SK-N-SH treated with all-trans-retinoic acid at 6 μM for 48 hours (cell line): Measurements from ENCODE around the gene PSMC1.

ENCODE experiments used
- ATAC-seq: fragments of 200-7000 bp; cut with Tn5 transposase; 3 replicates; pipeline ENCODE4 v1.9.1; 2020; ENCODE audit warnings: mild to moderate bottlenecking, moderate library complexity
- ARNTL ChIP-seq: fragments of 450-650 bp; formaldehyde crosslinking; IDR thresholded peaks from 2 replicates; pipeline ENCODE4 v1.5.0; 2020; ENCODE audit warnings: low read depth, mild to moderate bottlenecking, moderate library complexity, borderline replicate concordance
- BACH2 ChIP-seq: fragments of 250-450 bp; sonication (Bioruptor Pico); IDR thresholded peaks from 2 replicates; pipeline ENCODE4 v1.9.0; 2021; ENCODE audit warnings: mild to moderate bottlenecking, borderline replicate concordance
- CREB5 ChIP-seq: fragments of 250-450 bp; sonication (Bioruptor Pico); IDR thresholded peaks from 2 replicates; pipeline ENCODE4 v1.5.1; 2020; ENCODE audit warnings: low read depth, mild to moderate bottlenecking, moderate library complexity
- CSDC2 ChIP-seq: fragments of 250-450 bp; sonication (Bioruptor Pico); IDR thresholded peaks from 2 replicates; pipeline ENCODE4 v1.5.0; 2020; ENCODE audit warnings: mild to moderate bottlenecking, moderate library complexity
- ESRRG ChIP-seq: fragments of 250-450 bp; sonication (Bioruptor Pico); IDR thresholded peaks from 2 replicates; pipeline ENCODE4 v1.6.1; 2021; ENCODE audit warnings: mild to moderate bottlenecking
- GLIS3 ChIP-seq: fragments of 250-450 bp; sonication (Bioruptor Pico); IDR thresholded peaks from 2 replicates; pipeline ENCODE4 v1.5.0; 2020; ENCODE audit warnings: mild to moderate bottlenecking, moderate library complexity
- ISL1 ChIP-seq: fragments of 250-450 bp; sonication (Bioruptor Pico); IDR thresholded peaks from 2 replicates; pipeline ENCODE4 v2.1.2; 2022; ENCODE audit warnings: mild to moderate bottlenecking, moderate library complexity
- OSR1 ChIP-seq: fragments of 250-450 bp; sonication (Bioruptor Pico); IDR thresholded peaks from 2 replicates; pipeline ENCODE4 v1.8.0; 2022; ENCODE audit warnings: moderate library complexity, mild to moderate bottlenecking, inconsistent platforms
- POU6F1 ChIP-seq: fragments of 250-450 bp; sonication (Bioruptor Pico); IDR thresholded peaks from 2 replicates; pipeline ENCODE4 v1.8.0; 2021; ENCODE audit warnings: low read depth, mild to moderate bottlenecking, moderate library complexity, borderline replicate concordance
- PPARA ChIP-seq: fragments of 250-450 bp; sonication (Bioruptor Pico); IDR thresholded peaks from 2 replicates; pipeline ENCODE4 v1.5.0; 2020; ENCODE audit warnings: mild to moderate bottlenecking, borderline replicate concordance
- RARB ChIP-seq: fragments of 250-450 bp; sonication (Bioruptor Pico); IDR thresholded peaks from 2 replicates; pipeline ENCODE4 v1.8.0; 2021; ENCODE audit warnings: mild to moderate bottlenecking, moderate library complexity
- SNAI2 ChIP-seq: fragments of 250-450 bp; sonication (Bioruptor Pico); IDR thresholded peaks from 2 replicates; pipeline ENCODE4 v1.5.0; 2020; ENCODE audit warnings: mild to moderate bottlenecking, moderate library complexity
- TCF4 ChIP-seq: fragments of 250-450 bp; sonication (Bioruptor Pico); IDR thresholded peaks from 2 replicates; pipeline ENCODE4 v1.8.0; 2021; ENCODE audit warnings: mild to moderate bottlenecking, moderate library complexity, borderline replicate concordance
- TOX ChIP-seq: fragments of 250-450 bp; sonication (Bioruptor Pico); IDR thresholded peaks from 2 replicates; pipeline ENCODE4 v1.8.0; 2021; ENCODE audit warnings: mild to moderate bottlenecking, moderate library complexity, borderline replicate concordance
- TSHZ2 ChIP-seq: fragments of 250-450 bp; sonication (Bioruptor Pico); IDR thresholded peaks from 2 replicates; pipeline ENCODE4 v1.5.0; 2020; ENCODE audit warnings: mild to moderate bottlenecking, moderate library complexity
- ZFP3 ChIP-seq: fragments of 250-450 bp; sonication (Bioruptor Pico); IDR thresholded peaks from 2 replicates; pipeline ENCODE4 v1.5.0; 2020; ENCODE audit warnings: mild to moderate bottlenecking, moderate library complexity
- ZFP30 ChIP-seq: fragments of 450-650 bp; formaldehyde crosslinking; IDR thresholded peaks from 2 replicates; pipeline ENCODE4 v1.5.0; 2022; ENCODE audit warnings: mild to moderate bottlenecking, moderate library complexity
- ZNF565 ChIP-seq: fragments of 450-650 bp; formaldehyde crosslinking; conservative IDR thresholded peaks from 2 replicates; pipeline ENCODE4 v1.5.0; 2020; ENCODE audit warnings: low read depth, mild to moderate bottlenecking, moderate library complexity
- ZNF70 ChIP-seq: fragments of 450-650 bp; formaldehyde crosslinking; IDR thresholded peaks from 2 replicates; pipeline ENCODE4 v1.5.0; 2020; ENCODE audit warnings: mild to moderate bottlenecking, moderate library complexity
- ZNF8 ChIP-seq: fragments of 450-650 bp; formaldehyde crosslinking; IDR thresholded peaks from 2 replicates; pipeline ENCODE4 v1.5.0; 2020; ENCODE audit warnings: mild to moderate bottlenecking, moderate library complexity
- TF ChIP-seq, protein P1 (sequence below): fragments of 250-450 bp; sonication (Bioruptor Pico); IDR thresholded peaks from 2 replicates; pipeline ENCODE4 v1.5.1; 2021; ENCODE audit warnings: mild to moderate bottlenecking, moderate library complexity
- TF ChIP-seq, protein P2 (sequence below): fragments of 250-450 bp; sonication (Bioruptor Pico); IDR thresholded peaks from 2 replicates; pipeline ENCODE4 v1.8.0; 2020; ENCODE audit warnings: mild to moderate bottlenecking, moderate library complexity, borderline replicate concordance

Gene PSMC1

DNA sequence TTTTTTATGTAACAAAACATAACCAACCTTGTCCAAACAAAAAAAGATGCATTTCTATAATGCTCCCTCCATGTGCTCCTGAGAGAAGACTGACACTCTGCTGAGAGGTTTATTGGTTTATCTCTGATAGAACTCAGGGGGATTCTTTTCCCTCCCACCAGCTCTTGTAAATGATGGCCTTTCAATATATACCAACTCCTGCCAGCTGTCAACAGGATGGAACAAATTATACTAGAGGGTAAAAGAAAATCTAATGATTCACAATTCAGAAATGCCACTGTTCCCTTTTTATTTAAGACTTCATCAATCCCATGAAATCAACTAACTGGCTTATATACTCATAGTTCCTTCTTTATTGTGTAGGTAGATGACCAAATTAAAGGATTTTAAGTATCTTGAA, 25.4 kb downstream of the PSMC1 start (continued):
- TF ChIP-seq, protein P1, sequence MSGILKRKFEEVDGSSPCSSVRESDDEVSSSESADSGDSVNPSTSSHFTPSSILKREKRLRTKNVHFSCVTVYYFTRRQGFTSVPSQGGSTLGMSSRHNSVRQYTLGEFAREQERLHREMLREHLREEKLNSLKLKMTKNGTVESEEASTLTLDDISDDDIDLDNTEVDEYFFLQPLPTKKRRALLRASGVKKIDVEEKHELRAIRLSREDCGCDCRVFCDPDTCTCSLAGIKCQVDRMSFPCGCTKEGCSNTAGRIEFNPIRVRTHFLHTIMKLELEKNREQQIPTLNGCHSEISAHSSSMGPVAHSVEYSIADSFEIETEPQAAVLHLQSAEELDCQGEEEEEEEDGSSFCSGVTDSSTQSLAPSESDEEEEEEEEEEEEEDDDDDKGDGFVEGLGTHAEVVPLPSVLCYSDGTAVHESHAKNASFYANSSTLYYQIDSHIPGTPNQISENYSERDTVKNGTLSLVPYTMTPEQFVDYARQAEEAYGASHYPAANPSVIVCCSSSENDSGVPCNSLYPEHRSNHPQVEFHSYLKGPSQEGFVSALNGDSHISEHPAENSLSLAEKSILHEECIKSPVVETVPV (CRISPR knock-in tag) = no peak
- TF ChIP-seq SNAI2 = no peak
- no peak for TF ChIP-seq GLIS3 (CRISPR knock-in tag)
- no peak for TF ChIP-seq ZNF70 (CRISPR knock-in tag)
- no peak for TF ChIP-seq OSR1
- TF ChIP-seq BACH2 (CRISPR knock-in tag) = no peak
- no peak for TF ChIP-seq ZFP3 (CRISPR knock-in tag)
- TF ChIP-seq ESRRG (CRISPR knock-in tag) = no peak

DNA sequence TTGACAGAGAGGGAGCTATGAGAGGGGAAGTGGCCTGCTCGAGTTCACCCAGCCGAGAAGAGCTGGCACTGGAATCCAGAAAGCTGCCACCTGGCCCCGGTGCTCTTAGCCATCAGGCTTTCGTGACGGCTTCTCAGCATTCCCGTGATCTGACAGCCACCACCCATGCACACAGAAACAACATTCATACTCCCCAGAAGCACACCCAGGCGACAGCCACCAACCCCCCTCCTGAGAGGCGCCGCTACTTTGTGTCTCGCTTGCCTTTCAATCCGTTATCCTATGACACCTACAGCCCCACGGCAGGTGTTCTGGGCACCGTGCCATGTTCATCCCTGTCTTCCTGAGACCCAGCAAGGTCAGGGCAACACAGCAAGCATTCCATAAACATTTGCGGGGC, 31.4 kb downstream of the PSMC1 start:
- no peak for ATAC-seq
- no peak for TF ChIP-seq CSDC2 (CRISPR knock-in tag)
- no peak for TF ChIP-seq CREB5 (CRISPR knock-in tag)
- TF ChIP-seq, all 23 proteins: peak for 0

GRCh38 chr14:90288651-90289355, 32.5 kb downstream of the PSMC1 start:
- TF ChIP-seq RARB (CRISPR knock-in tag) (no peak), OSR1 (no peak), POU6F1 (no peak), ZFP3 (CRISPR knock-in tag) (no peak), PPARA (CRISPR knock-in tag) (no peak), ZFP30 (CRISPR knock-in tag) (no peak), ARNTL (CRISPR knock-in tag) (no peak), TSHZ2 (no peak), ZNF8 (CRISPR knock-in tag) (no peak), ZNF70 (CRISPR knock-in tag) (no peak), SNAI2 (no peak), GLIS3 (CRISPR knock-in tag) (no peak)
- TF ChIP-seq, protein P2, sequence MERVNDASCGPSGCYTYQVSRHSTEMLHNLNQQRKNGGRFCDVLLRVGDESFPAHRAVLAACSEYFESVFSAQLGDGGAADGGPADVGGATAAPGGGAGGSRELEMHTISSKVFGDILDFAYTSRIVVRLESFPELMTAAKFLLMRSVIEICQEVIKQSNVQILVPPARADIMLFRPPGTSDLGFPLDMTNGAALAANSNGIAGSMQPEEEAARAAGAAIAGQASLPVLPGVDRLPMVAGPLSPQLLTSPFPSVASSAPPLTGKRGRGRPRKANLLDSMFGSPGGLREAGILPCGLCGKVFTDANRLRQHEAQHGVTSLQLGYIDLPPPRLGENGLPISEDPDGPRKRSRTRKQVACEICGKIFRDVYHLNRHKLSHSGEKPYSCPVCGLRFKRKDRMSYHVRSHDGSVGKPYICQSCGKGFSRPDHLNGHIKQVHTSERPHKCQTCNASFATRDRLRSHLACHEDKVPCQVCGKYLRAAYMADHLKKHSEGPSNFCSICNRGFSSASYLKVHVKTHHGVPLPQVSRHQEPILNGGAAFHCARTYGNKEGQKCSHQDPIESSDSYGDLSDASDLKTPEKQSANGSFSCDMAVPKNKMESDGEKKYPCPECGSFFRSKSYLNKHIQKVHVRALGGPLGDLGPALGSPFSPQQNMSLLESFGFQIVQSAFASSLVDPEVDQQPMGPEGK = no peak
- no peak for ATAC-seq

GRCh38 chr14:90290337-90291011, 34.1 kb downstream of the PSMC1 start:
- ATAC-seq = no peak
- TF ChIP-seq RARB (CRISPR knock-in tag) (no peak), CREB5 (CRISPR knock-in tag) (no peak), CSDC2 (CRISPR knock-in tag) (no peak), ZNF565 (CRISPR knock-in tag) (no peak), SNAI2 (no peak), BACH2 (CRISPR knock-in tag) (no peak), TCF4 (CRISPR knock-in tag) (no peak), GLIS3 (CRISPR knock-in tag) (no peak), OSR1 (no peak), ISL1 (CRISPR knock-in tag) (no peak), TOX (no peak)
- TF ChIP-seq, protein P2 = no peak
